GM12878 (cell line): ENCODE measurements around the gene ANKRD11. TPM values are rescaled to one million over a fixed set of nuclear protein-coding genes. Genes with fewer than 3 reads are reported as not detected.

Experiments
- CEBPB ChIP-seq, 2 experiments: fragments of 150-350 bp in 1 of 2; IDR thresholded peaks; 2 replicates each; pipeline ENCODE4 v1.6.1; 2012 to 2014; ENCODE audit warnings: low read depth in 2 of 2, low read length in 2 of 2, borderline replicate concordance in 1 of 2, inconsistent platforms in 1 of 2
- CUX1 ChIP-seq: IDR thresholded peaks from 2 replicates; pipeline ENCODE4 v1.6.1; 2012; ENCODE audit warnings: improper control_type of control experiment, low read depth, low read length; ENCODE audit not compliant: insufficient replicate concordance
- EP300 ChIP-seq, 2 experiments: fragments of 150-350 bp in 1 of 2; IDR thresholded peaks; 2 replicates each; pipeline ENCODE4 v1.6.1; 2011 to 2012; ENCODE audit warnings: low read depth in 2 of 2, low read length in 2 of 2, borderline replicate concordance in 1 of 2, improper control_type of control experiment in 1 of 2, inconsistent platforms in 1 of 2; ENCODE audit not compliant: control insufficient read depth in 1 of 2
- POLR2A ChIP-seq: IDR thresholded peaks from 2 replicates; pipeline ENCODE4 v1.6.1; 2011; ENCODE audit warnings: low read depth, mild to moderate bottlenecking, low read length
- REST ChIP-seq: IDR thresholded peaks from 2 replicates; pipeline ENCODE4 v1.6.1; 2012; ENCODE audit warnings: mild to moderate bottlenecking, low read depth, low read length
- polyA plus RNA-seq, 11 experiments: library from polyadenylated mRNA; depleted of rRNA in 4 of 11; unstranded in 6 of 11; stranded (reverse) in 5 of 11; fragments of >200 nt; fragmentation: Nextera tagmentation in 4 of 11; fragmentation: Illumina TruSeq in 1 of 11; extraction: Ambion mirVana in 4 of 11; extraction: Trizol in 1 of 11; gene quantifications; 1 replicate in 1 of 11; 2 replicates in 10 of 11; pipeline versions ENCODE4 v1.2.1 to v1.2.3, GENCODE V29; 2011 to 2016; ENCODE audit warnings: inconsistent platforms in 2 of 11, missing spikeins in 2 of 11, low read depth in 1 of 11
- total RNA-seq, 4 experiments: library from RNA; depleted of rRNA in 3 of 4; stranded (reverse); fragments of >200 nt in 3 of 4; fragmentation: Illumina TruSeq in 1 of 4; extraction: Trizol in 1 of 4; gene quantifications; 2 replicates each; pipeline versions ENCODE4 v1.2.1 to v1.2.3, GENCODE V29; 2013 to 2021

The ANKRD11 gene
- total and polyA plus RNA-seq, 10 of the 15 experiments (the other 5 are each of a cell fraction or from before 2014, with no cell fraction given): 5.1 to 103 (median 27.4) TPM

- TF ChIP-seq CUX1: peak; percentile 8
- peak; percentile 86 for TF ChIP-seq POLR2A
- no peak for TF ChIP-seq REST
- TF ChIP-seq EP300 (IDR thresholded peaks at IDR 0.05; ENCODE audit: borderline replicate concordance in 1 of 2, control insufficient read depth in 1 of 2, low read depth in 2 of 2, low read length in 2 of 2): 0 out of 4 replicates have a peak, but pooled peaks of 1 of the 2 experiments have one; percentile 9
- TF ChIP-seq CEBPB (IDR thresholded peaks at IDR 0.05; ENCODE audit: borderline replicate concordance in 1 of 2, low read depth in 2 of 2, low read length in 2 of 2): no peak
- TF ChIP-seq, all 136 proteins: peak for 59
These were observed at the start of gene ANKRD11 (continued) for GRCh38 chr16:89490439-89491237.
